ENCODE results near the gene XIRP1.

Gene XIRP1

GRCh38 chr3:39137991-39138803 lies 54.2 kb downstream of the XIRP1 start:
- no peaks in the 10 kb centered on the region for H3K4me1 ChIP-seq (ENCODE audit: insufficient read depth, low read length)
- no peak overlapping the region for H3K4me3 ChIP-seq (ENCODE audit: low read length)
- no peak overlapping the region for H2AFZ ChIP-seq (ENCODE audit: low read depth, low read length)
- H3K27me3 ChIP-seq (ENCODE audit: insufficient read depth, low read length) = no peaks in the 10 kb centered on the region
- H3K36me3 ChIP-seq (ENCODE audit: insufficient read depth, low read length) = peaks cover 8% of the 10 kb centered on the region
- H3K9me3 ChIP-seq (ENCODE audit: low read length) = no peaks in the 10 kb centered on the region

GRCh38 chr3:39137435-39137936 lies 54.9 kb downstream of the XIRP1 start:
- Histone ChIP-seq H3K9me3 (ENCODE audit: low read length) (no peaks in the 10 kb centered on the region), H2AFZ (ENCODE audit: low read depth, low read length) (no peak overlapping the region), H3K36me3 (ENCODE audit: insufficient read depth, low read length) (peaks cover 2% of the 10 kb centered on the region)

GRCh38 chr3:39136533-39137434 lies 55.6 kb downstream of the XIRP1 start:
- Histone ChIP-seq H3K4me1 (ENCODE audit: insufficient read depth, low read length) (no peaks in the 10 kb centered on the region), H3K9me3 (ENCODE audit: low read length) (no peaks in the 10 kb centered on the region), H3K27me3 (ENCODE audit: insufficient read depth, low read length) (no peaks in the 10 kb centered on the region), H2AFZ (ENCODE audit: low read depth, low read length) (no peak overlapping the region), H3K36me3 (ENCODE audit: insufficient read depth, low read length) (peaks cover 2% of the 10 kb centered on the region), H3K4me3 (ENCODE audit: low read length) (no peak overlapping the region)

More at GRCh38 chr3:39137435-39137936, 54.9 kb downstream of the XIRP1 start:
- Histone ChIP-seq H3K4me3 (ENCODE audit: low read length) (no peak overlapping the region), H3K27me3 (ENCODE audit: insufficient read depth, low read length) (no peaks in the 10 kb centered on the region), H3K4me1 (ENCODE audit: insufficient read depth, low read length) (no peaks in the 10 kb centered on the region)

GRCh38 chr3:39135170-39135805 lies 57.1 kb downstream of the XIRP1 start:
- no peaks in the 10 kb centered on the region for H3K9me3 ChIP-seq (ENCODE audit: low read length)
- H3K4me1 ChIP-seq (ENCODE audit: insufficient read depth, low read length) = no peaks in the 10 kb centered on the region
- H3K36me3 ChIP-seq (ENCODE audit: insufficient read depth, low read length) = peaks cover 2% of the 10 kb centered on the region
- H2AFZ ChIP-seq (ENCODE audit: low read depth, low read length) = no peak overlapping the region
- no peak overlapping the region for H3K4me3 ChIP-seq (ENCODE audit: low read length)
- no peaks in the 10 kb centered on the region for H3K27me3 ChIP-seq (ENCODE audit: insufficient read depth, low read length)

GRCh38 chr3:39134305-39134704 lies 58.1 kb downstream of the XIRP1 start:
- Histone ChIP-seq H3K27me3 (ENCODE audit: insufficient read depth, low read length) (no peaks in the 10 kb centered on the region), H3K4me3 (ENCODE audit: low read length) (no peak overlapping the region), H3K4me1 (ENCODE audit: insufficient read depth, low read length) (no peaks in the 10 kb centered on the region), H2AFZ (ENCODE audit: low read depth, low read length) (no peak overlapping the region), H3K36me3 (ENCODE audit: insufficient read depth, low read length) (peaks cover 2% of the 10 kb centered on the region), H3K9me3 (ENCODE audit: low read length) (no peaks in the 10 kb centered on the region)

- H3K27me3 ChIP-seq (ENCODE audit: insufficient read depth, low read length) = no peaks in the 10 kb centered on the region
Measured at GRCh38 chr3:39133822-39134221, 58.6 kb downstream of the XIRP1 start.

More at GRCh38 chr3:39133822-39134221, 58.6 kb downstream of the XIRP1 start:
- Histone ChIP-seq H3K4me3 (ENCODE audit: low read length) (no peak overlapping the region), H3K36me3 (ENCODE audit: insufficient read depth, low read length) (peaks cover 2% of the 10 kb centered on the region), H2AFZ (ENCODE audit: low read depth, low read length) (no peak overlapping the region), H3K9me3 (ENCODE audit: low read length) (no peaks in the 10 kb centered on the region), H3K4me1 (ENCODE audit: insufficient read depth, low read length) (no peaks in the 10 kb centered on the region)
